Amniotic epithelial cell (primary cell): ENCODE measurements around the gene CLEC16A.
A peak's percentile ranks its signal among the peaks of the same experiment; 100 is the strongest.

Experiments used
- DNase-seq: peaks from one replicate; pipeline ENCODE4 v3.0.0-alpha.2; 2010; ENCODE audit warnings: low read depth

The CLEC16A gene

GRCh38 chr16:11181242-11181898 lies 237.0 kb downstream of the CLEC16A start:
- DNase-seq: no peak

DNA sequence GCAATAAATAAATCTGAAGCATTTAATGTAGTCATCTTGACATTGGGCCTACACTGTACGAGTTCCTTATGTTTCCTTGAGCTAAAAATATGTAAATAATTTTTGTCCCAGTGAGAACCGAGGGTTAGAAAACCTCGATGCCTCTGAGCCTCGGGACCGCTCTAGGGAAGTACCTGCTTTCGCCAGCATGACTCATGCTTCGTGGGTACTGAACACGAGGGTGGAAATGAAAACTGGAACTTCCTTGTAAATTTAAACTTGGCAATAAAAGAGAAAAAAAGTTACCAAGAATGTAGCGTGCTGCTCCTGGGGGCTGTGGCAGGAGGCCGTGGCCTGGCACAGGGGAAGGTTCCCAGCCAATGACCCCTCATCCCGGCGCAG lies 237.5 kb downstream of the CLEC16A start:
- DNase-seq: no peak

GRCh38 chr16:11182411-11182810 lies 238.0 kb downstream of the CLEC16A start:
- DNase-seq: no peak

DNA sequence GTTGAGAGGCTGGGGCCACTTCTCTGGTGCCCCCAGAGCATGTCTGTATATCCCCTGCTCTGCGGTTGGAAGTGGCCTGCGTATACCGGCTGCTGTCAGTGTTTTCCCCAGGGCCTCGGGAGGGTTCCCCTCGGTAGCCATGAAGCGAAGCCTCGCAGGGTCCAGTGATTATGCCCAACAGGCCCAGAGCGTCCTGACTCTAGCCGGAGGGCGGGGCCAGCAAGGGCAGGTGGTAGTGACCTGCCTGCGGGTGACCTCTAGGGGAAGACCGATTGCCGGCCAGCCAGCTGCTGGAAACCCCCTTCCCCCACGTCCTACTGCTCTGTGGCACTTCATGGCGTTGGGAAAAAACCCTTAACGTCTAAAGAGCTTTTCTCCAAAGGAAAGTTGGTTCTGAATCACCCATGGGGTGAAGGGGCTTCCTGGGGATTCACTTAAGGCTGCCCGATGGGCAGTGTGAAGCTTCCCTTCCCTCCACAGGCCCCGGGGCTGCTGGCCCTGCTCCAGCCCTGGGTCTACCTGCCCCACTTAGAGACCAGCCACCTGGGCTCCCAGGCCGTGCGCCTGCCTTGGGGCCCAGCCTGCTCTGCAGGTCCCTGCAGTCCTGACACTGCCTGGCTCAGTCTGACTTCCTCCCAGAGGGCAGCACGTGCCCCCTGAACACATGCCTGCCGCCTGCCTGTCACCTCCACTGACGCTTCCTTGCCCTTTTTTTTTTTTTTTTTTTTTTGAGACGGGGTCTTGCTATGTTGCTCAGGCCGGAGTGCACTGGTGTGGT lies 238.9 kb downstream of the CLEC16A start:
- DNase-seq: no peak

DNA sequence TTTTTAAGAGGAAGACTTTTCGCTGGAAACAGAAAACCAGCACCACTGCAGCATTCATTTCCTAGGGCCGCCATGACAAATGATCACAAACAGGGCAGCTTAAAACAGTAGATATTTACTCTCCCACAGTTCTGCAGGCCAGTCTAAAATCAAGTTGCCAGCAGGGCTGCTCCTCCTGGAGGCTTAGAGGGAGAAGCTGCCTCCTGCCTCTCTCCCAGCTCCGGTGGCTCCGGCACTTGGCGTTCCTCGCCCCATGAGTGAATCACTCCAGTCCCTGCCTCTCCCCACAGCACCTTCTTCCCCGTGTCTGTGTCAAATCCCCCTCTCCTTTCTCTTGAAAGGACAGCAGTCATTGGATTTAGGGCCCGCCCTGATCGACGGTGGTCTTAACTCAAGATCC lies 239.6 kb downstream of the CLEC16A start:
- no peak for DNase-seq

GRCh38 chr16:11187522-11188023 lies 243.2 kb downstream of the CLEC16A start:
- DNase-seq: no peak

DNA sequence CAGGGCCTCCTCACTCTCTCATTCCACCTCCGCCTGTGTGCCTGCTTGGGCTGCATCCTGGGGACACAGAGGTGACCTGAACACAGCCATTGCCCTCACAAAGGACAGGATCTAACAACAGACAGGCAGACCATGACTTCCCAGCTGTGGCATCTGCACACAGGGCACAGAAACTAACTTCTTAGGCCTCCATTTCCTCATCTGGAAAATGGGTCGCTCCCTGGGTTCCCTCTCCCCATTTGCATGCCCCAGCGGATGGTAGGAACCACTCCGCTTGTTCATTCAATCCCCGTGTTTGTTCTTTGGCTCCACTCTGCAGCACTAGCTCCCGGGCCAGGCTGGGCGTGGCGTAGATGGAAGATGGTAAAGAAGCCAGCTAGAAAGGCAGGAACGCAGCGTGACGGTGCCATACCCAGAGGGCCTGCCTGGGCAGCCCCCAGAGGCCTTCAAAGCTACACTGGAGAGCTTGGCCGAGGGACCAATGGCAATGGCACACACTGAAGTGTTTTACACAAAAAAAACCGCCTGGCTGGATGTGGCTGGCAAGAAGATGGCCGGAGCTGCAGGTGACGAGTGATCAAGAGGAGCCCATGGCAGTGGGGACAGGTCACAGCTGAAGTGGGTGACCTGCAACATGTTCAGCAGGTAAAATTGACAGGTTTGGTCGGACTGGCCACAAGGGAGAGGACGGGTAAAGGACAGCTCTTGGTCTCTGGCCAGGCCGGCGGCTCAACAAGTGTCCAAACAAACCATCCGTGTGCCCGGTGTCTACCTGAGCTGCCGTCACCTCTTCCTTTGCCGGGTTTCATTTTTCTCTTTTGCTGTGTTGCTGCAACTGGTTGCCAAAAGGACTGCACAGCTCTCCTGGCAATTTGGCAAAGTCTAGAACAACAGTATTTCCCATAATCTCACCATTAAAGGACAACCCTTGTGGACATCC lies 244.7 kb downstream of the CLEC16A start:
- DNase-seq: no peak

DNA sequence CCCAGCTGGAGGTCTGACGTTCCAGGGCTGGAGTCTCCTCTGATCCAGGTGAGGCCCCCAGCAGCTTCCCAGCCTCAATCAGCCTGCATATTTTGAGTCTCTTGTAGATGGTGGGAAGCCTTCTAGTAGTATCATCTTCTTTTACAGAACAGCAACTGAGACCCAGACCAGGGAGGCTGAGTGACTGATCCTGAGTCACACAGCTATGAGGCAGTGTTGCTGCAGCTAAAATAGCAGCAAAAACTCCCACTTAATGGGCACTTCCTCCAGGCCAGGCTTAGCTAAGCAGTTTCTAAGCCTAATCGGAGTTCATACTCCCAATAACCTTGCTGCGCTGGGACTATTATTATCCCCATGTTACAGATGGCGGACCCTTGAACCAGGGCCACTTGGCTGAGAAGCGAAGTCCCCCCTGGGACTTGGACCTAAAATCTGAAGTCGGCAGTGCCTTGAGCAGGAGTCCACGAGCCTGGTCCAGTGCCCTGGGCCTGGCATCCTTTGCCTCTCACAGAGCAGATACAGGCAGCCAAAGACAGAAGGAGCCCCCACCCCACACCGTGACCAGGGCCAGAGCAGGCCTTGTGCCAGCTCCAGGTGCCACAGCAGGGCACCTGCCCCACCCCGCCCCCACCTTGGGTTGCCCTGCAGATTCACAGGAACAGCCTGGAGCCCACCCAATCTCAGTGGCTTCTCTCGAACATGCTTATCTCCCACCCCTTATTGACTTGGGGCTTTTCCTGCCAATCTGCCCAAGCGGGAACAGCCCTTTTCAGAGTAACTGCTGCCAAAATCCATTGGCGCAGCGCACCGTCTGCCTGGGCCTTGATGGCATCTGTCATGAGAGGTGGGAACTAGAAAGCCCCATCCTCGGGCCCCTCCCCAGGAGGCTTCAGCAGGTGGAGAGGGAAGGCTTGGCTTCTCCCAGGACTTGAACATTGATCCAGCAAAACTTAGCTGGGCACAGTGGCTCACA lies 246.5 kb downstream of the CLEC16A start:
- DNase-seq: no peak

GRCh38 chr16:11191665-11192064 lies 247.3 kb downstream of the CLEC16A start:
- DNase-seq: no peak

GRCh38 chr16:11193494-11193893 lies 249.1 kb downstream of the CLEC16A start:
- DNase-seq: no peak

- no peak for DNase-seq
These were observed 250.5 kb downstream of the CLEC16A start for GRCh38 chr16:11194913-11195312.

DNA sequence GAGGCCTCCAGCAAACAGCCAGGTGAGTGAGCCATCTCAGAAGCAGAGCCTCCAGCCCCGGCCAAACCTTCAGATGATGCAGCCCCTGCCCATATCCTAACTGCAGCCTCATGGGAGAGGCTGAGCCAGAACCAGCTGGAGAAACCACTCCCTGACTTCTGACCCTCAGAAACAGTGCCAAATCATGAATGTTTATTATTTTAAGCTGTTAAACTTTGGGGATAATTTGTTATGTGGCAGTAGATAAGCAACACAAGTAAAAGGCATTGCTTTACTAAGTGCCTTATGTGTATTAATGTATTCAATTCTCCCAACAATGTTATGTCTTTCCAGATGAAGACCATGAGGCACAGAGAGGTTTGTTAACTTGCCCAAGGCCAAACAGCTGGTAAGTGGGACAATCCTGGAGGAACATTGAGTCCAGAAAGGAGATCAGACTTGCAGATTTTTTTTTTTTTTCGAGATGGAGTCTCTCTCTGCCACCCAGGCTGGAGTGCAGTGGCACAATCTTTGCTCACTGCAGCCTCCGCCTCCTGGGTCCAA lies 252.0 kb downstream of the CLEC16A start:
- DNase-seq: no peak

DNA sequence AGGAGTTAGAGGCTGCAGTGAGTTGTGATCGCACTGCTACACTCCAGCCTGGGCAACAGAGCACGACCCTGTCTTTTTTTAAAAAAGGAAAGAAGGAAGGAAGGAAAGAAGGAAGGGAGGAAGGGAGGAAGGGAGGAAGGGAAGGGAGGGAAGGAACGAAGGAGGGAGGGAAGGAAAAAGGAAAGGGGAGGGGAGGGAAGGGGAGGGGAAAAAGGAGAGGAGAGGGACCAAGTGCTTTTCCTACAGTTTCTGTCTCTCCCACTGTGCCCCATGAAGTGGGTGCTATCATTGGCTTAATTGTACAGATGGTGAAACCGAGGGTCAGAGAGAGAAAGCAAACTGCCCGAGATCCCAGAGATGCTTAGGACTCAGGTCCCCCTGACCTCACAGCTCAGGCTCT lies 254.0 kb downstream of the CLEC16A start:
- DNase-seq: no peak

DNA sequence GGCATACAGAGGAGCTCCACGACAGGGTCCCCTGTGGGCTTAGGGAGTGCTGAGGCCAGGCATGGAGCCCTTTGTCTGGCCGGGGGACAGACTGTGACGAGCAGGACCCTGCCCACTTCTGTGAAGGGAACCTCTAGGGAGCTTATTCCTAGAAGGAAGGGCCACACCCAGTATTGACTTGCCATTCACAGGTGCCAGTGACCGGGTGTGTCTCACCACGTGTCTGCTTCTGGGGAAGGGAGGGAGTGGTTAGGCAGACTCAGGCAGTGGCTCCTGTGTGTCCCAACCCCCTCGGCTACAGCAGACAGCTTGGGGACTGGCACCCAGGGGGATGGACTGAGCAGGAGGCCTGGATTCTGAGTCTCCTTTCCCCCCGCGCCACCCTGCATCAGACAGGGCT lies 254.5 kb downstream of the CLEC16A start:
- no peak for DNase-seq

DNA sequence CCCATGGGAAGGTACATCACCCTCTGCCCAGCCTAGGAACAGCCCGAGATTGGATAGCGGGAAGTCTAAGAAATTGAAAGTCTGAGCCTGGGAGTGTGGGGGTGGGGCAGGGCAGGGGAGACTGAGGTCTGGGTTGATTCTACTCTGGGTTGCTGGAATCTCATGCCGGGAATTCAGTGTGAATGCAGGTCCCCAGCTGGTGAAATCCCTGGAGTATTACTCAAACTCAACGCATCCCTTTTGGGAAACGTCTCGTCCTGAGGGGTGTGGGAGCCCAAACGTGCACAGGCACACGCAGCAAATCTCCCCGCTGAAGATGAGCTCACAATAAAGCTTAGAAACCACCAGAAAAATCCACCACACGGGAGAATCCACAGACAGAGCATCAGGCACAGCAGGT lies 256.2 kb downstream of the CLEC16A start:
- DNase-seq: no peak

DNA sequence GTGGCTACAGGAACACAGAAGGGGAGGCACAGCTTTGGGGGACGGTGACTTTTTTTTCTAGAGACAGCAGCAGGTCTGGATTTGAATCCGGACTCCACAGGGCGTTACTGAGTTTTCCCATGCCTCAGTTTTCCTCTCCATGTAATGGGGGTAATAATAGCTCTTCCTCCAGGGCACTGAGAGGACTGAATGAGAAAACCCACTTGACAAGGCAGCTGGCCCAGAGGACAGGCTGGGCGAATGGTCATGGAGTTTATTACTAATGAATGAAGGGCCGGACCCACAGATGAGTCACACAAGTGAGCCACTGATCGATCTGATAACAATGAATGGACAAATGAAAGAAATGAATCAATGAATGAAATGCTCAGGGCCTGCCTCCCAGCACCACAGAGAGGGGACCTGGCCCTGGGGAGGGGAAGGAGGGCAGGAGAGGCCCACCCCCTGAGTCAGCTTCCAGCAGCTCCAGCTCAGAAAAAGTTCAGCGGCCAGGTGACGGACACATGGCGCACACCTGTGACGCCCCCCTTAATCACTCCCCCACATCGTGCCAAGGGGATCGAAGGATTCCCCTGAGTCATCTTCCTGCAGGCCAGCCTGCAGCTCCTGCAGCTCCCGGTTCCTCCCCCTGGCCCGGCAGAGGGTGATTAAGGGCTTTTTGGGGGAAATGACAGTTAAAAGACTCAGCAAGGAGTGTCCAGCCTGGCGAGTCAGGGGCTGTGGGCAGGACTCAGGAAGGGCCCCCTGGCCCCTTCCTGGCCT lies 257.3 kb downstream of the CLEC16A start:
- DNase-seq: peak; percentile 28

DNA sequence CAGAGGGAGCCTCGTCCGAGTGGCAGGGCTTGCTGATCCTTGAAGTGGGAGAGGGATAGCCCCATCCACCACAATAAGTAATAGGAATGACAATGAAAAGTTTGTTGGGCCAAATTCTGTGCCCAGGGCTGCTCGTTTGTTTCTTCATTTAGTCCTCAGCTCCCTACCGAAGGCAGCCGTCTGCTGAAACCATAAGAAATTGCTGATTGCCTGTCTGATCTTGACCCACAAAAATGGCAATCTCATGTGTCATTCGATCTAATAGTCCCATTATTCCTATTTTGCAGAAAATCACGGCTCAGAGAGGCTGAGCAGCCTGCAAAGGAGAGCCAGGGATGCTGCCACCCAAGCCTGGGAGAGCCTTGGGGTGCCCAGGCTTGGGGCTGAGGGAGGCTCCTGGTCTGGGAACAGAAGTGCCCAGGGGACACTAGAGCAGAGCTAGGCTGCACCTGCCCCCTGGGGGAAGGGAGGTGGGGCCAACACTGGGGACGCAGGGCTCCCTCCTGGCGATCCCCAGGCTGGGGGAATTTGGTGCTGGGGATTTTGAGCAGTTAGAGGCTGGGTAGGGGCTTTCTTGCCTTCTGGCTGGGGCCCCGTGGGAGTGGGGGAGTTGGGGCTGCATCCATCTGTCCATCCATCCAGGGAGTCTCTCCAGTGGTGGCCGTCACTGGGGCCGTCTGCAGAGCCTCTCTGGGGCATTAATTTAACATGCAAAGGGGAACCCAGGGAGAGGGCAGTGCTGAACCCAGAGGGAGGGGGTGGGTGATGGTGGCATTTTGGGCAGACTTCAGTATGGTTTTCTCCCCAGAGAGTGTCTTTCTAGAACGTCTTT lies 258.1 kb downstream of the CLEC16A start:
- peak; percentile 16 for DNase-seq

DNA sequence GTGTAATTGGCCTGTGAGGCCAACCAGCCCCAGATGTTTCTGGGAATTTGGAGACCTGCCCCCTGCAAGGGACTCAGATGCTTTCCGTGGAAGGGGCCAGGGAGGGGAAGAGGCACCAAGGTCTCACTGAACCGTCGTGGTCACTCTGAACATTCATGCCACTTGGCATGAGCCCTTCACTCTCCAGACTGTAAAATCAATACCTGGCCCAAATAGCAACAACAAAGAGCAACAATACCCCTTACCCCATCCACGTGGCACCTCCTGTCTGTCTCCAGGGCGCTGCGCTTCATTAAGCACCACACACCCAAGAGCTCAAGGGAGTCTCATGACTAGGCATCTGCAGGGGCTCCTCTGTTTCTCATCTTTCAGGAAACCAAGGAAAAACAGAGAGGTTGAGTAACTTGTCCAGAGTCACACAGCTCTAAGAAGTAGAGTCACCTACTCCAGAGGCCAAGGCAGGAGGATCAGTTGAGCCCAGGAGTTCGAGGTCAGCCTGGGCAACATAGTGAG lies 258.8 kb downstream of the CLEC16A start:
- DNase-seq: no peak

- DNase-seq: no peak
These were observed 260.2 kb downstream of the CLEC16A start for GRCh38 chr16:11204513-11205047.
